ENCODE measurements around the gene UBR1.
A peak's percentile ranks its signal among the peaks of the same experiment; 100 is the strongest.
"Not testable (repeated sequence)": the region's sequence is repeated elsewhere in the genome, so short reads cannot be mapped to it uniquely, and the experiment has no call there.

The UBR1 gene

DNA sequence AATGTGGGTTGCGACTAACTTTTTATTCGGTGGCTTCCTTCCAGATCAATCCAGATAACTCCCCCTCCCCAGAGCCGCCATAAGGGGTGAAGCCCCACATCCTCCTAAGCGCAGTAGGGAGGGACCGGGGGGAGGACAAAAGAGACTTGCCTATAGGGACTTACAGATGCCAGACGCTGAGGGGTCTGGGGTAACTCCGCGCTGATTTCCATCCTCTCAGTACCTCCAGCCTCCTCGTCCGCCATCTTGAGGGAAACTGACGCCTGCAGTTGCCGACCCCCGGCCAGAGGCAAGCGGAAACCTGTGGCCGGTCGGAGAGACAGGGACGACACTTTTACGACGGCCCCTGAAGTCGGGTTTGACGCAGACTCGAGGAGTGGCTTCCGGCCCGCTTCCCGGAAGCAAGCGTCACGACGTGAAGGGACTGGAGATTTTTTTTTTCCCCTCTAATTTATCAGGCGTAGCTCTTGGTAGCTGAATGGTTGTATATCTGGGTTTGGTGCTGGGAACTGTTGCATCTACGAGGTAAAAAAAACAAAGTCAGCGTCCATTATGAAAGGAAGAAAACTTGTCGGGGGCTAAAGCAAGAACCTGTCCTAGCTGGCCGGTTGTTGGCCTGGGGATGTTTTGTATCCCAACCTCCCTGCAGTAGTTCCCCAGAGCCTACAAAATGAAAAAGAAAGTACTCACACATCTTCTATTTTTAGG is at the start of gene UBR1:
UBR1 (minus strand) TSS at position 261 of the 708 bp plus-strand sequence; CDS start at position 245, 16 bp downstream.
- DNase-seq (ENCODE audit: low read depth): peak; percentile 97

GRCh38 chr15:43153269-43153668 is 47.4 kb upstream of the UBR1 start:
- DNase-seq (ENCODE audit: low read depth): no peak

GRCh38 chr15:43151688-43152087 is 45.9 kb upstream of the UBR1 start:
- DNase-seq (ENCODE audit: low read depth): no peak

GRCh38 chr15:43150191-43150929 is 44.5 kb upstream of the UBR1 start:
- peak; percentile 91 for DNase-seq (ENCODE audit: low read depth)

DNA sequence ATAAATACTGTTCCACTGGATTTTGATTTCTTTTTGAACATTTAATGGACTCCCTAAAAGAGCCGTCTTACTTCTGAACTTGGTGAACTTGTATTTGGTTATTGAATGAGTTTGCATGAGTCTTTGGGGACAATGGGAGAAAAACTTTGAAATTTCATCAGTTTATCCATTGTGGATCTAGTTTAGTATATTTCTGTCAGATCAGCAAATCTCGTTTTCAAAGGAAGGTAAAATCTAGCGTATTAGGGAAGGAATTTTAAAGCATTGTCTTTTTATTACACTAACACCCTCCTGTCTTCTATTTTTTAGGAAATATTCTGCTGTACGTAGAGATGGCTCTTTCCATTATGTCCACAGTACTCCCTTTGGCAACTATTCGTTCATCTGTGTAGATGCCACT is 40.3 kb upstream of the UBR1 start:
- DNase-seq (ENCODE audit: low read depth): no peak

DNA sequence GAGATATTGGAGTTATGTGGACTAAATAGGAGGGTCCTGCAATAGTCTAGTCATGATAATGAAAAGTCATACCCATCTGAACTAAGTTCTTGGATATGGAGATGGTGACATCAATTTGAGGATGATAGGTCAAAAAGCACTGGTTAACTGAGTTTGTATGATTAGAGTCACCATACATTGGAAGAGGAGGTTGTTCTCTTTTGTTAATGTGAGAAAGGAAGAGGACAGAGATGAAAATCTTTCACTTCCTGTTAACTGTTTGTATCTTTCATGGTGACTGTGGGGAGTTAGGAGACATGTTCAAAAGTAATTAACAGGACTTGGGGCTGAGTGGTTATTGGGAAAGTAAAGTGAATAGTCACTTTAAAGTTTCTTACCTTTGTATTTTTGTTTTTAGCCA is 38.7 kb upstream of the UBR1 start:
- no peak for DNase-seq (ENCODE audit: low read depth)

- peak; percentile 2 for DNase-seq (ENCODE audit: low read depth)
These were observed 37.5 kb upstream of the UBR1 start for GRCh38 chr15:43143203-43143941.

DNA sequence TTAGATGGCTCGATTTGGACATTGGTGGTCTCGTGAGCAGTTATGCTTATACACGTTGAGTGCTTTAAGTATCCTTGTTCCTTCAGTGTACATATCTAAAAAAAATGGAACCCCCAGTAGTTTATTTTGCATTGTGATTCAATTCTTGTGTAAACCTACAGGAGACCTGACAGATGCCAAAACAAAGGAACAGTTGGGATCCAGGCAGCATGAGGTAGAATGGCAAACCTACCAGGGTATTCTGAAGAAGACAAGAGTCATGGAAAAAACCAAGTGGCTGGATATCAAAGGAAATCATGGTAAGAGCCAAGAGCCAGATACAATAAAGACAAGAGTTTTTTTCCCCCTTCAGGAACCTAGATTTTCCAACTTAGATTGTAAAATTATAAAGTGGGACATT is 29.5 kb upstream of the UBR1 start:
- no peak for DNase-seq (ENCODE audit: low read depth)

- no peak for DNase-seq (ENCODE audit: low read depth)
These were observed 28.4 kb upstream of the UBR1 start for GRCh38 chr15:43134157-43134635.

DNA sequence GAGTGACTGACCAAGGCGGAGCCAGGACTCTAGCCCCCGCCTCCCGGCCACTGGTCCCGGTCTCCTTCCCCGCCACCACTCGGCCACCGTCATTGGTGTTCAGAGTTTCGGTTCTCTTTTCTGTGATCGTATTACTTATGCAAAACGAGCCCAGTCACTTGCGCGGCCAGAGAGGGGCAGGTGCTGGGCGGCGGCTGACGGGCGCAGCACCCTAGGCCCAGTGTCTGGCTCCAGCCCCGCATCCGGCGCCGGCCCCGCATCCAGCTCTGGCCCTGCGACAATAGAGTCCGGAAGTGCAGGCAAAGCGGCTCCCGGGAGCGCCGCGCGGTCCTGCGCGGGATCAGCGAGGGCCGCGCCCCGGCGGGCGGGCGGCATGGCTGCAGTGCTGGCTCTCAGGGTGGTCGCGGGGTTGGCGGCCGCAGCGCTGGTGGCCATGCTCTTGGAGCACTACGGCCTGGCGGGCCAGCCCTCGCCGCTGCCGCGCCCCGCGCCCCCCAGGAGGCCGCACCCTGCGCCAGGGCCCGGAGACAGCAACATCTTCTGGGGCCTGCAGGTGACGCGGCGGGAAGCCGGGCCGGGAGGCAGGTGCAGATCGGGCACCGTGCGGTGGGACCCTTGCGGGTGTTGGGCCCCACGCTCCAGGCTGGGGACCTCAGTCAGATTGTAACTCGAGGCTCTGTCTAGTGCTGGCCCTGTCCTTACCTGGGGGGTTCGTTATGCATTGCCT is 27.8 kb upstream of the UBR1 start, which contains the start of gene TMEM62:
TMEM62 (plus strand) TSS at position 157 of the 727 bp plus-strand sequence; CDS start at position 374, 217 bp downstream.
- DNase-seq (ENCODE audit: low read depth): peak; percentile 50

DNA sequence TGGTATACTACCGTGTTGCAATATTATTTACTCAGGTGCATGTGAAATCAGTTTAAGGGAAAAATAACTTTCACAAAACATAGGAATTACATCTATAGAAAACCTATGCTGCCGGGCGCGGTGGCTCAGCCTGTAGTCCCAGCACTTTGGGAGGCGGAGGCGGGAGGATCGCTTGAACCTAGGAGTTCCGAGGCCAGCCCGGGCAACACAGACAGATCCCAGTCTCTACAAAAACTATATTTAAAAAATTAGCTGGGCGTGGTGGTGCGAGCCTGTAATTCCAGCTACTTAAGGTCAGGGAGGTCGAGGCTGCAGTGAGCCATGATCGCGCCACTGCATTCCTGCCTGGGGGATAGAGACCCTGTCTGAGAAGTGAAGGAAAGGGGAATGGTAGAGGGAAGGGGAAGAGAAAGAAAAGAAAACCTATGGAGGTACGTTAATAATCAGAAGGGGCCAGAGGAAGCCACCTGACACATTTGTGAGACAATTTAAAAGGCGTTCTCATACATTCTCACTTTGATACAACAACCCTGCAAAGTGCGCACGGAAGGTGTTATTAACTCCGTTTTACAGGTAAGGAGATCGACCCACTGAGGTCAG is 27.1 kb upstream of the UBR1 start:
- no peak for DNase-seq (ENCODE audit: low read depth)

- DNase-seq (ENCODE audit: low read depth): no peak
These were observed 23.1 kb upstream of the UBR1 start for GRCh38 chr15:43128980-43129335.

DNA sequence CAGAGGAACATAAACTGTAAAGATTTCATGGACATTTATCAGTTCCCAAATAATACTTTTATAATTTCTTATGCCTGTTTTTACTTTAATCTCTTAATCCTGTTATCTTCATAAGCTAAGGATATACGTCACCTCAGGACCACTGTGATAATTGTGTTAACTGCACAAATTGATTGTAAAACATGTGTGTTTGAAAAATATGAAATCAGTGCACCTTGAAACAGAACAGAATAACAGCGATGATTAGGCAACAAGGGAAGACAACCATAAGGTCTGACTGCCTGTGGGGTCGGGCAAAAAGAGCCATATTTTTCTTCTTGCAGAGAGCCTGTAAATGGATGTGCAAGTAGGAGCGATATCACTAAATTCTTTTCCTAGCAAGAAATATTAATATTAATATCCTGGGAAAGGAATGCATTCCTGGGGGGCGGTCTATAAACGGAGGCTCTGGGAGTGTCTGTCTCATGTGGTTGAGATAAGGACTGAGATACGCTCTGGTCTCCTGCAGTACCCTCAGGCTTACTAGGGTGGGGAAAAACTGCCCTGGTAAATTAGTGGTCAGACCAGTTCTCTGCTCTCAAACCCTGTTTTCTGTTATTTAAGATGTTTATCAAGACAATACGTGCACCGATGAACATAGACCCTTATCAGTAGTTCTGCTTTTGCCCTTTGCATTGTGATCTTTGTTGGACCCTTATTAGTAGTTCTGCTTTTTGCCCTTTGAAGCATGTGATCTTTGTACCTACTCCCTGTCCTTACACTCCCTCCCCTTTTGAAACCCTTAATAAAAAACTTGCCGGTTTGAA is 22.5 kb upstream of the UBR1 start:
- not testable (repeated sequence) for DNase-seq (ENCODE audit: low read depth)

DNA sequence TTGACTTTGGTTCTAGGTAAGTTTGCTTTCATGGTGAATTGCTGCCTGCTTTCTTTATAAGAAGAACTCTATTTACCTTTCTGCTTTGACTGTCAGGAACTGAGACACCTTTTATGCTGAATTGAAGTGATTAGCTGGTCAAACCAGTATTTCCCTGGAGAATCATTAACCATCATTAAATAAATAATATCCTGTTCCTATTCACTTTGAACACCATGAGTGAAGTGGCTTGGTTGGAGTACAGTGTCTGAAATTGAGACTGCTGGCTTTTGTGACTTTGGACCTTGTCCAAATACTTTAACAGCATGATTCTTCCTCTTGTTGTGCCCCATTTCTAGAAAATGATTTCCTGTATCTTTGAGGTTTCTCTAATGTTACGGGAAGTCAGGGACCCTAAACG is 21.9 kb upstream of the UBR1 start:
- DNase-seq (ENCODE audit: low read depth): no peak

DNA sequence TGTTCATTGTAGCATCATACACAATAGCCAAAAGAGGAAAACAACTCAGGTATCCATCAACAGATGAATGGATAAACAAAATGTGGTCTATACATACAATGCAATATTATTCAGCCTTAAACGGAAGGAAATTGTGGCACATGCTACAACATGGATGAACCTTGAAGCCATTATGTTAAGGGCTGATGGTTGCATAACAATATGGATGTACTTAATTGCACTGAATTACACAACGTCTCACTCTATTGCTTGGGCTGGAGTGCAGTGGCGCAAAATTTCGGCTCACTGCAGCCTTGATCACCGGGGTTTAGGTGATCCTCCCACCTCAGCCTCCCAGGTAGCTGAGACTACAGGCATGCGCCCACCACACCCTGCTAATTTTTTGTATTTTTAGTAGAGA is 20.5 kb upstream of the UBR1 start:
- DNase-seq (ENCODE audit: low read depth): no peak

DNA sequence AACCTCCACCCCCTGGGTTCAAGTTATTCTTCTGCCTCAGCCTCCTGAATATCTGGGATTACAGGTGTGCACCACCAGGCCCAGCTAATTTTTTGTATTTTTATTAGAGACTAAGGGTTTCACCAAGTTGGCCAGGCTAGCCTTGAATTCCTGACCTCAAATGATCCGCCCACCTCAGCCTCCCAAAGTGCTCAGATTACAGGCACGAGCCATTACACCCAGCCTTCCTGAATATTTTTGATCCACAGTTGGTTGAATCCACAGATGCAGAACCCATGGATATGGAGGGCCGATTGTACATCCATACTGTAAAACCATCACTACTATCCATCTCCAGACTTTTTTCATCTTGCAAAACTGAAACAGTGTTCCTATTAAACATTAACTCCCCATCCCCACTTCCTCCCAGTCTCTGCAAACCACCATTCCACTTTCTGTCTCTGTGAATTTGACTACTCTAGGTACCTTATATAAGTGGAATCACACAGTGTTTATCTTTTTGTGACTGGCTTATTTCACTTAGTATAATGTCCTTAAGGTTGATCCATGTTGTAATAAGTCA is 19.3 kb upstream of the UBR1 start:
- no peak for DNase-seq (ENCODE audit: low read depth)

- DNase-seq (ENCODE audit: low read depth): no peak
These were observed 16.0 kb upstream of the UBR1 start for GRCh38 chr15:43121863-43122262.

DNA sequence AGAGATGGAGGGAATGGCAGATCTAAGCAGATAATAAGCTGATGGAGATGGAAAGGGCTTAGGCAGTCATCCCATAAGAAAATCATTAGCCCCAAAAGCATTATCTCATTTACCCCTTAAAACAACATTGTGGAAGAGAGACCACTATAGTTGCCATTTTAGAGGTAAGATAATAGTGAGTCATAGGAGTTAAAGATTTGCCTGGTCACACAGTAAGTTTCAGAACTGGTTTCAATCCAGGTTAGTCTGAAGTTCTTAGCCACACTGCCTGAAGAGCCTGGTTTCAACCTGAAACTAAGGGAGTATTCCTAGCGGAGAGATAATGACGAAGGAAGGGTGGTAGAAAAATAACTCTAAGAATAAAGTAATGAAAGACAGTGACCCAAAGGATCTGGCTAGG is 13.0 kb upstream of the UBR1 start:
- DNase-seq (ENCODE audit: low read depth): no peak

DNA sequence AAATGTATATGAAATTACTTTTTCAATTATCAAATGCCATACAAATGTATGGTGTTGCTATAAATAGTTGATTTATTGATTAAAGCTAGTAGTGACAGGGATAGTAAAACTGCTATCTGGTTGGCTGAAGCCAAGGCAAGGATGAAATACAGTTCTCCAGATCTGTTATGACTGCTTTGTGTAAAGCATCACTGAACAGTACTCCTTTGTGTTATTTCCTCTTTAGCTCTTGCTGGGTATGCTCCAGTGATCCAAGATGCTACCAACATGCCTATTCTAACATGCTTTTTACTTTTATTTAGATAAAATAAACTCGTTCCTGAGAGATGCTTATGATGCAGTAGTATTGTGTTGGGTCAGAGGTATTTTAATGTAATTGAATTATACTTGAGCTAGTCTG is 12.4 kb upstream of the UBR1 start:
- no peak for DNase-seq (ENCODE audit: low read depth)

- no peak for DNase-seq (ENCODE audit: low read depth)
These were observed 5.5 kb upstream of the UBR1 start for GRCh38 chr15:43111354-43111753.

Measured in fibroblast of gingiva (primary cell).